HG03066 (cell line): ENCODE data around the gene CDKN2AIPNL.
"Not testable (repeated sequence)": the region's sequence is repeated elsewhere in the genome, so short reads cannot be mapped to it uniquely, and the experiment has no call there.

Source experiments
- ATAC-seq: cut with Tn5 transposase; IDR thresholded peaks from one replicate; pipeline ENCODE4 v1.9.1; 2021; ENCODE audit warnings: low read depth; ENCODE audit not compliant: unreplicated experiment

The CDKN2AIPNL gene

DNA sequence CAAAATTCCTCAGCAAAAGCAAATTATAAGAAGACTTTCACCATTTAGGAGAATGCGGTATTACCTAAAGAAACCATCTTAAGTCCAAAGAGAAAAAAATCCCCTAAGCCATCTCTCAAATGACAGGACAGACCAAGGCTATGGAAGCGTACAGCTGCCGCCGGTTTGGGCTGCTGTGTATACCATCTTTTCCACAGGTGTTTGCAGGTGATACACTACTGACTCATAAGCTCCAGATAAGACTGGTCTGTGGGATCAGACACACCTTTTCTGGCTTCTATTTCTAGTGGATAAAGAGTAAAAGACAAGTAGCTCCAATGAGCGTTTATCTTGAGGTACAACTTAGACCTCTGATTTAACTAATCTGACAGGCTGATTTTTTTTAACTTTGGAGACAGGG is 7.7 kb downstream of the CDKN2AIPNL start:
- no peak for ATAC-seq

DNA sequence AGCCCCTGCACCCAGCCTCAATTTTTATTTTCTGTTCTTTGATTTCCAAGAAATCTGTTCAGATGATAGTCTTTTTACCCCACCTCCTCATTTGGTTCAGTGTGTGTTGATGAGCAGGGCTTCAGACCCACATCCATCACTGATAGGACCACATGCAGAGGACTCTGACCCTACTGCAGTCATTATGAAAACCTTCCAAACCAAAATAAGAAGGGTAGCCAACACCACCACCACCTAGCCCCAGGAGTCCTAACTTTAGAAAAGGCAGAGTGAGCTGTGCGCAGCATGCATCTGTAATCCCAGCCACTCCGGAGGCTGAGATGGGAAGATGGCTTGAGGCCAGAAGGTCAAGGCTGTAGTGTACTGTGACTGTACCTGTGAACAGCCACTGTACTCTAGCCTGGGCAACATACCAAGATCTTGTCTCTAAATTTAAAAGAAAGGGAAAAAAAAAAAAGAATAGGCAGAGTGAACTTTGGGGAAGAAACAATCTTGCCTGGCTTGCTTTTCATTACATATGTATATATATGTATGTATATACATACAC is 13.0 kb downstream of the CDKN2AIPNL start:
- no peak for ATAC-seq

DNA sequence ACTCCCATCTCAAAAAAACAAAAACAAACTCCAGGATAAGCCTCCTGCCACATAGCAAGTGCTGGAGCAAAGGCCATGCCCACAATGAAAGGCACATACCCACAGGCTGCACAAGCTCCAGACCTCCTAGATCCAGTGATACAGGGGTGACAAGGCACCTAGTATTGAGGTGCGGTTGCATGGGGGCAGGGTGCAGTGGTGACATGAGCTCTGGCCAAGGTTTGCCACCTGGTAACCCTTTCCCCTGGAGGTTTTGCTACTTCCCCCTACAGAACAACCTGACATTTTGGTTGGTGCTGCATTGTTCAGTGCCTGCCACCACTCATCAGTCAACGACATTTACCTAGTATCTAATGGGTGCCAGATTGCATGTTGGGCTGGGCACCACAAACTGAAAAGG is 14.5 kb downstream of the CDKN2AIPNL start:
- no peak for ATAC-seq

DNA sequence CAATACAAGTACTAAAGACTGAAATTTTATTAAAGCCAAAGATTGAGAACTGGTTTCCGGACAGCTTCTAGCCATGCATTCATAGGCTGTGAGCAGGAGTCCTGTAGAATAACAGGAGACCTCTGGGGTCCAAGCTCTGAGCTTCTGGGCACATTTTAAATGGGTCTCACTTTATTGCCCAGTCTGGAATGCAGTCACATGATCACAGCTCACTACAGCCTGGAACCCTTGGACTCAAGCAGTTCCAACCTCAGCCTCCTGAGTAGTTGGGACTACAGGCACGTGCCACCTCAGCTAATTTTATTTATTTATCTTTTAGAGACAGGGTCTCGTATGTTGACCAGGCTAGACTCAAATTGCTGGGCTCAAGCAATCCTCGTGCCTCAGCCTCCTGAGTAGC is 15.4 kb downstream of the CDKN2AIPNL start:
- ATAC-seq = no peak

DNA sequence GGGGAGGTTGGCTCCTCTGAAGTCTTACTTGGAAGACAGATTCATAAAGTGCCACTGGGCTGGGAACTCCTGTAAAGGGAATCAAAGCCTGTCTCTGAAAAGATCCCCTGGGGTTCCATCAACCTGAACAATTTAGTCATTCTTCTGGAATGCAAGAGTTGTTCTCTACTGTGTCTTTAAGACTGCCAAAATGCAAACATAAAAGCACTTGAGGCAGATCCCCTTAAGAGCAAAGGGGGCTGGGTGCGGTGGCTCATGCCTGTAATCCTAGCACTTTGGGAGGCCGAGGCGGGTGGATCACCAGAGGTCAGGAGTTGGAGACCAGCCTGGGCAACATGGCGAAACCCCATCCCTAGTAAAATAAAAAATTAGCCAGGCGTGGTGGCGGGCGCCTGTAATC is 16.7 kb downstream of the CDKN2AIPNL start:
- no peak for ATAC-seq

DNA sequence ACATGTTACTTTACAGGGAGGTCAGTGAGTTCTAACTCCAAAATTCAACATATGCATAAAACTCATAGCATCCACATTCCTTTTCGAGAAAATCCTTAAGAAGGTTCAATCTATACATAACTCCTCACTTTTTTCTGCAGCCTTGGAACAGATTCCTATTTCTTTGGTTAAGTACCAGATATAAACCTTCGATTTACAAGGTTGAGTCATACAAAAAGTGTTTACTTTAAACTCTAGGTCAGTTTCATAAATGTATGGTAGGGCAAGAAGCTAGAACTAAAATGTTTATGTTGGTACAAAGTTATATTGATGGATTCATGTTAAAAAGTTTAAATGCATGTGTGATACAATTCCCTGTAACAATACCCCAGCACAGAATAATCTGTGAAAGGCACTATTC is 19.4 kb downstream of the CDKN2AIPNL start:
- ATAC-seq = no peak

DNA sequence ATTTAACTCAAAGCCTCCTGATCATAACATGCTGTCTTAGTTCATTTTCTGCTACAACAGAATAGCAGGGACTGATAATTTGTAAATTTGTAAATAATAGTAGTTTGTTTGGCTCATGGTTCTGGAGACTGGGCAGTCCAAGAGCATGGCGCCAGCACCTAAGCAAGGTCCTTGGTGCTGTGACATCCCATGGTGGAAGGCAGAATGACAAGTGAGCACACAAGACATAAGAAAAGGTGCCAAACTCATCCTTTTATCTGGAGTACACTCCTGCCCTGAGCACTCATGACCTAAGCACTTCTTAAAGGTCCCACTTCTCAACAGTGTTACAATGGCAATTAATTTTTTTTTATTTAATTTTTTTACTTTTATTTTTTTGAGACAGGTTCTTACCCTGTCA is 24.2 kb downstream of the CDKN2AIPNL start:
- no peak for ATAC-seq

DNA sequence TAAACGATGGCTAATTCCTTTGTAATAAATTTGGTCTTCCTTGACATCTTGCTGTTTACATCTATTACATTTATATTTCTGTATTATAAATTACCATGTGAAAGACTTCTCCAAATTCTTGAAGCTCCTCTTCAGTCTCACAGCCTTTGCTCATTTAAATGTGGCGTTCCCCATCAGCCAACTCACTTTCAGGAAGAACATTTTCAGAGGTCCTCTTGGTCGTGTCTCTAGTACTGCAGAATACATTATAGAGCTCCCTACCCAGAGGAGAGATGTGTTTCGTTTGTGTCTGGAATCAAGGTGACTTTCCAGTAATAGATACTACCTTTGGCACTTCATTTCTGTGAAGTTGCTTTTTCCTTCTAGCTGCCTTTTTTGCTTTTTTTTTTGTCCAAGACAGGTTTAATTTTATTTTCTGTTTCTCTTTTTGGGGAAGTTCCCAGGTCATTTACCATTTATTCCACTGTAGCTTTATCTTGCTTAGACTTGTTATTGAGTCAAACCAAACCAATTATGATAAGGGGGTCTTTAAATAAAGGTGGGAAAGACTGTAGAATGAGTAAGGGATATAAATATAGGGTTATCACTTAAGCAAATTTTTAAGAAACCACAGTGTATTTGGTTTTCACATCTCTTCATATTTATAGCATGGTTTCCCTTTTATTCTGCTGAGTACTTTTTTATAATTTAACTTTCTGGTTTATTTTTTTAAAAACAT is 27.5 kb downstream of the CDKN2AIPNL start:
- ATAC-seq = no peak

DNA sequence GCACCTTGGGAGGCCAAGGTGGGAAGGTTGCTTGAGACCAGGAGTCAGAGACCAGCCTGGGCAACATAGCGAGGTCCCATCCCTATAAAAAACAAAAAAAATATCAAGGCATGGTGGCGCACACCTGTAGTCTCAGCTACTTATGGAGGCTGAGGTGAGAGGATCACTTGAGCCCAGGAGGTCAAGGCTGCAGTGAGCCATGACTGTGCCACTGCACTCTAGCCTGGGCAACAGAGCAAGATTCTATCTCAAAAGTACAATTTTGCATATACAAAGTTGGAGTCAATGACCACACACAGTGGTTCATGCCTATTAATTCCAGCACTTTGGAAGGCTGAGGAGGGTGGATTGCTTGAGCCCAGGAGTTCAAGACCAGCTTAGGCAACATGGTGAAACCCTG is 29.5 kb downstream of the CDKN2AIPNL start:
- ATAC-seq = not testable (repeated sequence)

DNA sequence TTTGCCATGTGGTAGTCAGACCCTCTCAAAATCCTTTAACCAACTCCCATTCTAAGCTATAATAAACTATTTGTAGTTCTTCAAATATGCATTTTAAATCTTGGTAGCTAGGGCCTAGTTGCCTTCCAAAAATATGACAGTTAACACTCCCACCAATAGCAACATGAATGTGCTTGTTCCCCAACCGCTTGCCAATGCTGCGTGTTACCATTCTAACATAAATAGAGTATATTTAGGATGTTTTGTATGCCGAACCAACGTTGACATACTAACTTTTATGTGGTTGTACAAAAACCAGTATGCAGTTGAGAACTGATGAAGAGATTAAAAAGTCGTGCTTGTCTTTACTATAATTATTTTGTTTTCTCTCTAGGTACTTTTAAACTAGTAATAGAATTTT is 31.3 kb downstream of the CDKN2AIPNL start:
- ATAC-seq = no peak

DNA sequence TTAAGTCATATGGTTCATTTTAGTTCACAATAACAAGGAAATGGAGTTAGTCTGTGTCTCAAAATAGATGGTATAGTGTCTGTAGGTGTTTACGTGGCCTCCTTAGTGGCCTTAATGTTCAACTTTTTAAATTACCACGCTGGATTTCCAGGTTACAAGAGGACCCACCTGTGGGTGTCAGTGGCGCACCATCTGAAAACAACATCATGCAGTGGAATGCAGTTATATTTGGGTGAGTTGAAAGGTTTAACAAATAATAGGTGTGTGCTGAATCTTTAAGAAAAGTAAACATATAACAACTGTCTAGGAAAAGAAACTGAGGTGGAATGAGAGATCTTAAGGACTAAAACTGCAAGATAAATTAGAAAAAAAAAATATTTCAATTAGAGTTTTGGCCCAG is 37.4 kb downstream of the CDKN2AIPNL start:
- no peak for ATAC-seq

DNA sequence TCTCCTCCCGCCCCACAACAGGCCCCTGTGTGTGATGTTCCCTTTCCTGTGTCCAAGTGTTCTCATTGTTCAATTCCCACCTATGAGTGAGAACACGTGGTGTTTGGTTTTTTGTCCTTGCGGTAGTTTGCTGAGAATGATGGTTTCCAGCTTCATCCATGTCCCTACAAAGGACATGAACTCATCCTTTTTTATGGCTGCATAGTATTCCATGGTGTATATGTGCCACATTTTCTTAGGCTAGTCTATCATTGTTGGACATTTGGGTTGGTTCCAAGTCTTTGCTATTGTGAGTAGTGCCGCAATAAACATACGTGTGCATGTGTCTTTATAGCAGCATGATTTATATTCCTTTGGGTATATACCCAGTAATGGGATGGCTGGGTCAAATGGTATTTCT is 38.0 kb downstream of the CDKN2AIPNL start:
- ATAC-seq = not testable (repeated sequence)

DNA sequence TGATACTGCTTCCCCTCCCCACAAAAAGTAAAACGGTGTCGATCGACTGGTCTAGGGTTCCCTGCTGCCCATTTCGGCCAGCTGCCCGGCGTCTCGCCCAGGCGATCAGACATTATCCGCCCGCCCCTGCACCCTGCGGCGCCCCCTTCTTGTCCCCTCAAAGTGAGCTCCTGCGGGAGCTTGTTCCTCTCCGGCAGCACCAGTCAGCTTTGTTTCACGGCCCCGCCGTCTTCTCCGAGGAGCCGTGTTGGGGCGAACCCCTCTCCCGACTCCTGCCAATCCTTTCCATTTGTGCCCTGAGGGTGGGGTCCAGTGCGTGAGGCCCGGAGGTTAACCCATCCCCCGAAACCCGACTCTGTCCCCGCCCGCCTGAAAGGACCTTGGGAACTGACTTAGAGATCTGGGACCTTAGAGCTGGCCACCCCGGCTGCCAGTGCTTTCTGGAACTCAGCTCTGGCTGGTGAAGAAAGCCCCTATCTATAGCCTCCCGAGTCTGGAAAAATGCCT is 39.8 kb downstream of the CDKN2AIPNL start:
- no peak for ATAC-seq

DNA sequence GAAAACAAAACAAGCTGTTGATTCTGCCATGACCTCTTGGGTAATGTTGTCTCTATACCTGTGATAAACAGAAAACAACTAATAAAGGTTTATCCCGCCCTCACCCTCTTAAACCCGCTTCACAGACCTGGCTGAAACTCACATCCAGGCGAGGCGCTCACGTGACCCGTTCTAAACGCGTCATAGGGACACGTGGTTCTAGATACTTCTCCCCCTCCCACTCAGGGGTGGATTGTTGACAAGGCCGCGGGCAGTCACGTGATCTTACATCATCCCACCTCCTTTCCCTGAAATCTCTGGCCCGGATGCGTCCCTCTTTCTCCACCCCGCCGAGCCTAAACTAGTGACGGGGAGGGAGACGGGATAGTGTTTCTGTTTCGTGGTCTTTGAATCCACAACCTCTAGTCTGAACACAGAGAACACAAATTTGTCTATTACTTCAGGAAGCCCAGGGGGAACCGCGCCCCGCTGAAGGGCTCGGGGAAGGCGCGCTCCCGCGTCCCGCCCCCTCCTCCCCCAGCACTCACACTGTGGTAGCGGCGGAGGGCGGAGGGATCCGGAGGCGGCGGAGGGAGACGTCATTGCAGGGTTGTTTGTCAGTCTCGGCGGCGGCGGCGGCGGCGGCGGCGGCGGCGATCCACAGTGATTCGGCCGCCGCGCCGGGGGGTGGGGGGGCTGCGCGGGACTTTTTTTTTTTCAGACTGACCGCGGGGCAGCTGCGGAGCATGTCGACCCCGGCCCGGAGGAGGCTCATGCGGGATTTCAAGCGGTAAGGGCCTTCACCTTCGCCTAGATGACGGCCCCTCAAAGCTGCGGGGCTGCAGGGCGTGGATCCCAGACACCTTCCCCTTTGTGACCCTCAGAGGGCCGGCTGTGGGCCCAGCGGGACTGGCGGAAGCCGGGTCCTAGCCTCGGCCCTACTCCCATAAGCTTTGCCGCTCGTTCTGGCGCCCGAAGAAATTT is 40.5 kb downstream of the CDKN2AIPNL start, which contains the start of gene UBE2B:
UBE2B (plus strand) TSS at position 699 of the 963 bp plus-strand sequence; CDS start at position 726, 27 bp downstream.
- peak; percentile 69 for ATAC-seq

DNA sequence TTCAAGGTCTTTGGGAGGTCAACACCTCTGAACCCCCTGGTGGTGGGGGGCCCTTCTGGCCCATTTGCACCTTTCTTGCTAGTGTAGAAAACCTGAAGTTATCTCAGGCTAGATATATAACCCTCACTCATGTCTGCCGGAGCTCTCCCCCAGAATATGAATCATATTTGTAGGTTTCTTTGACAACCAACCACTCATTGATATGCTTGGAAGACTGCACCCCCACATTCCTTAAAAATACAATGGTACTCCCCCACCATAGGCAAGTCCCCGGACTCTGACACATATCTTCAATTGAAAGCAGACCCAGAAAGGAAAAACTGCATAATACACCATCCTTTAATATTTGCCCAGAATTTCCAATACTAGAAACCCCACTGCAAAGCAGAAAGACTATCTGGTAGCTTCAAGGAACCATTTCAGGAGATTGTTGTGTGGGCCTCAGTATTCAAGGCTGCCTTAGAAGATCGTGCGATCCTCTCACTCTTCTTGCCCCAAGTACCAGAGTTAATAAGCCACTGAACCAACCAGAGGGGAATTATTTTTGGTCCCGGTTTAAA is 41.3 kb downstream of the CDKN2AIPNL start:
- ATAC-seq = peak; percentile 9

DNA sequence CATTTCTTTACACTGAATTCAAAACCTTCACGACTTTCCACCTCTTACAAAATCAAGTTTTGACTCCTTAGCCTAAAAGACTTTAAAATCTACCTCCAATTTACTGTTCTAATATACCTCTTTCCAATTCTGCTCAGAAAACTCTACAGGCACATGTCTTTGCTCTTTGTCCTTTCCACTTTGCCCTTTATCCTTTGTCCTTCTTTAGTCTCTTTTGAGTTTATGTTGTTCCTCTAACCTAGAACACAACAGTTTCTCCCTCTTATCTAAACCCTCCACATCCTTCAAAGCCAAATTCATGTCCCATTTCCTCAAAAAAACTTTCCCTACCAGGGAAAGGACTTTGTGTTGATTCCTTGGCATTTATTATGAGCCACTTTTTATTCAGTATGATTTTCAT is 46.1 kb downstream of the CDKN2AIPNL start:
- no peak for ATAC-seq

DNA sequence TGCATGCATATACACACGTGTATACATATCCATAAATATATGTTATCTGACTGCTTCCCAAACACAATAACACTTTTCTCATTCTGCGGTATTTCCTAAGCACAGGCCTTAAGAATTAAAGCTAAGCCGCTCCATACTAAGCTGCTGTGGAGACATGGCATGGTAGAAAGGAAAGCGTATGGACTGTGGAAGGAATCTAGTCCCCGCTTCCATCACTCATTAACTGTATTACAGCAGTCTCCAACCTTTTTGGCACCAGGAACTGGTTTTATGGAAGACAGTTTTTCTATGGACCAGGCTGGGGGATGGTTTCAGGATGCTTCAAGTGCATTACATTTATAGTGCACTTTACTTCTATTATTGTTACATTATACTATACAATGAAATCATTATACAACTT is 56.0 kb downstream of the CDKN2AIPNL start:
- no peak for ATAC-seq
